SK-N-MC (cell line): ENCODE measurements around the gene KIF3C.

Experiments used
- EZH2 ChIP-seq: fragments of 200-600 bp; sonication (generic); IDR thresholded peaks from one replicate; pipeline ENCODE4 v1.6.1; 2017; ENCODE audit warnings: antibody characterized with exemption
- POLR2AphosphoS5 ChIP-seq: IDR thresholded peaks from 2 replicates; pipeline ENCODE4 v1.6.1; 2012; ENCODE audit warnings: mild to moderate bottlenecking, low read depth, low read length, borderline replicate concordance

DNA sequence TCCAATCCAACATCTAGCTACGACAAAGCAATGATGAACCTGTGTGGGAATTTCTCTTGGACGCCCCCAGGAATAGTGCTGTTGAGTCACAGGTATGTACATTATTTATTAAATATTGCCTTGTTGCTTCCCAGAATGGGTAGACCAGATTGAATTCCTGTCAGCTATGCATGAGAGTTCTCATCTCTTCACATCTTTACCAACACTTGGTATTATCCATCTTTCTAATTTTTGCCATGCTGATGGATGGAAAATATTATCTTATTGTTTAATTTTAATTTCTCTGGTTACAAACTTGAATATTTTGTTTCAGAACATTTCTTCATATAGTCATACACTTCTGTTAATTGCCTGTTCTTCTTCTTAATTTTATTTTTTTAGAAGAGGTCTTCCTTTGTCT, 42.0 kb upstream of the KIF3C start:
- TF ChIP-seq EZH2 (no peak), POLR2AphosphoS5 (no peak)
